ENCODE data around the gene ZCCHC14.

DNA sequence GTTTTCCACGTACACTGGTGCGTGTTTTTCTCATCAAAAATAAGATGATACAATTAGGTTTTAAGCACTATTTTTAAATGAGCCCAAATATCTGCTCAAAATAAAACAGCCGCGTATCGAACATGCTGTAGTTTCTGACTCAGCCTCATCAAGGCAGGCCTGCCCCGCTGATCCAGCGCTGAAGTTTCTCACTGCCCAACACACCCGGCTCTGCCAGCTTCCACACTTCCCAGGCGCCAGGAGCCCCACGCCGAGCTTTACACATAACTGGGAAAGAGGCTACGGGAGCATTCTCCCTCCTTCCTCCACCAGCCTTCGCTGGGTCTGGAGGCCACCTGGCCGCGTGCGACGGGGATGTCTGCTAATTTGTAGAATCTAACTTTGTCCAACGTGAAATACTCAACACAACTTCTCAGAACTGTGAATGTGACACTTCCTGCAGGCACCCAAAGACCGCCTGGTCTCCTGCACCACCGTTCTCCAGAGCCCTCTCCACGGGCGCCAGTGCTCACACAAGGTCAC, 58.6 kb downstream of the ZCCHC14 start:
- TF ChIP-seq, protein P1, sequence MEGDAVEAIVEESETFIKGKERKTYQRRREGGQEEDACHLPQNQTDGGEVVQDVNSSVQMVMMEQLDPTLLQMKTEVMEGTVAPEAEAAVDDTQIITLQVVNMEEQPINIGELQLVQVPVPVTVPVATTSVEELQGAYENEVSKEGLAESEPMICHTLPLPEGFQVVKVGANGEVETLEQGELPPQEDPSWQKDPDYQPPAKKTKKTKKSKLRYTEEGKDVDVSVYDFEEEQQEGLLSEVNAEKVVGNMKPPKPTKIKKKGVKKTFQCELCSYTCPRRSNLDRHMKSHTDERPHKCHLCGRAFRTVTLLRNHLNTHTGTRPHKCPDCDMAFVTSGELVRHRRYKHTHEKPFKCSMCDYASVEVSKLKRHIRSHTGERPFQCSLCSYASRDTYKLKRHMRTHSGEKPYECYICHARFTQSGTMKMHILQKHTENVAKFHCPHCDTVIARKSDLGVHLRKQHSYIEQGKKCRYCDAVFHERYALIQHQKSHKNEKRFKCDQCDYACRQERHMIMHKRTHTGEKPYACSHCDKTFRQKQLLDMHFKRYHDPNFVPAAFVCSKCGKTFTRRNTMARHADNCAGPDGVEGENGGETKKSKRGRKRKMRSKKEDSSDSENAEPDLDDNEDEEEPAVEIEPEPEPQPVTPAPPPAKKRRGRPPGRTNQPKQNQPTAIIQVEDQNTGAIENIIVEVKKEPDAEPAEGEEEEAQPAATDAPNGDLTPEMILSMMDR (IDR thresholded peaks at IDR 0.05; ENCODE audit: insufficient read depth, low read depth, low read length) = no peak
- no peak for TF ChIP-seq EZH2 (IDR thresholded peaks at IDR 0.05; ENCODE audit: insufficient read depth, low read length)
